ENCODE results near the gene MAB21L1. TPM values are rescaled to one million over a fixed set of nuclear protein-coding genes. Genes with fewer than 3 reads are reported as not detected.

Gene MAB21L1
- total and polyA plus RNA-seq, 2 donors (not counting 1 experiment from before 2014, with no cell fraction given) = 2.0 to 2.7 TPM

DNA sequence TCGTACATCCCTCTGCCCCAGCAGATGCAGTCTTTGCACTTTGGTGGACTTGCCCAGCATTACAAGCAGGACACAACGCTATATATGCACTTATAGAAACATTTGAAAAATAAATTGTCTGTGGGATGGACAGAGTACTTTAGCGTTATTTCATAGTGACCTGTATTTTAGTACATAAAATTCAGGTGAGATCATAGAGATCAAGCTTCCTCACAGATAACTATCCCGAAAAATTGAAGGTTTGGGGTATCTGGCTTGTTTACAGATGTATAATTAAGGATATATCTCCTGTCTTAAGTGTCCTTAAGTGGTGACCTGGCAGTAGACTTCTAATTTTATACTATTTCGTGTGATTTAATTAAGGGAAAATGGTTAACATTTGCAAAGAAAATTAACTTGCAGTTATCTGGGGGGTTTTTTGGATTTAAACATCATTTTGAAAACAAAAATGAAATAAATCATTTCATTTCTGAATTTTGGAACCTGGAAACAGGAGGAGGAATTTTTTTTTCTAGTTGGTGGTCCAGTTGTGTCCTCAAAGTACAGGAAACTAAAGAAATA is 977 bp upstream of the MAB21L1 start:
- peaks cover 2% of the 10 kb centered on the region for H3K79me2 ChIP-seq (ENCODE audit: control insufficient read depth, insufficient read depth, low read length)

DNA sequence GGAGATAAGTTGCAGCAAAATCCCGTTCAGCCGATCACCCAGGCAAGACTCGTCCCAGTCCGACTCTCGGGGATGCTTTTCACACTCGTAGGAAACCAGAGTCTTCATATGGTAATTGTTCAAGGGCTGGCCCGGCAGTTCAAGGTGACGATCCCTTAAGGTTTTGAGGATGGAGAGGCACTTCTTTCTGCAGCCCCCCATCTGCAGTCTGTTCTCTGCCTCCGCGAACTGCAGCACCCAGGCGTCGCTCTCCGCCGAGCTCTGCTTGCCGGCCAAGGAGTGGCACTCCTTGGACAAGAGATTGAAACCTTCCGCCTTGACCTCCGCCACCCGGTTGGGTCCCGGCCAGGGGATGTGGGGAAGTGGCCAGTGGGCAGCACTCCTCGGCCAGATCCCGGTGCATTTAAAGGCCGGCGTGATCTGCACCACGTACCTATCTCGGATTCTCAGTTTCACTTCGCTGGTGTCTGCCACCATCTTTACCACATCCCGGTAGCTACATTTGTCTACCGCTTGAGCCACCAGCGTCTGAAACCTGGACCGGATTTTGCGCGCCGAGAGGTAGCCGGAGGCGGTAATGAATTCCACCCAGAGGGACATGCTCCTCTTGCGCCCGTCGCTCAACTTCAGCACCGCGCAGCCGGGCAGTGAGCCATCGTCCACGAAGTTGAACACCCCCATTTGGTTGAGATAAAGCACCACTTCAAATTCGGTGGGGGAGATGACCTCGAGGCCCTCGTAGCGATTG is 1.1 kb downstream of the MAB21L1 start:
- H2AFZ ChIP-seq (ENCODE audit: low read length) = peak overlapping the region; percentile 50
- DNase-seq (ENCODE audit: low read depth in 2 of 2) = peak; percentile 41 to 47

More for the DNA sequence above, 977 bp upstream of the MAB21L1 start:
- Histone ChIP-seq H3K27ac (ENCODE audit: insufficient read depth, low read length) (no peak overlapping the region), H3K4me3 (replicated peaks in 1 of 4; ENCODE audit: control extremely low read depth in 1 of 4, insufficient read depth in 1 of 4, low read depth in 3 of 4, low read length in 4 of 4) (no peak overlapping the region), H3K36me3 (ENCODE audit: control insufficient read depth, insufficient read depth, low read length) (no peaks in the 10 kb centered on the region), H3K4me1 (ENCODE audit: control insufficient read depth, extremely low read depth, insufficient read depth, low read length) (no peaks in the 10 kb centered on the region), H2AFZ (ENCODE audit: low read length) (no peak overlapping the region), H3K9me3 (ENCODE audit: control insufficient read depth, insufficient read depth, low read depth, low read length) (no peaks in the 10 kb centered on the region), H3K4me2 (ENCODE audit: extremely low read depth, insufficient read depth, low read length) (no peak overlapping the region), H3K9ac (ENCODE audit: insufficient read depth, low read length) (no peak overlapping the region), H3K27me3 (ENCODE audit: control insufficient read depth, insufficient read depth, low read length) (no peaks in the 10 kb centered on the region), H4K20me1 (ENCODE audit: control insufficient read depth, extremely low read depth, insufficient read depth, low read length) (no peaks in the 10 kb centered on the region)
- DNase-seq (ENCODE audit: low read depth in 2 of 2) = no peak
- TF ChIP-seq, protein P1, sequence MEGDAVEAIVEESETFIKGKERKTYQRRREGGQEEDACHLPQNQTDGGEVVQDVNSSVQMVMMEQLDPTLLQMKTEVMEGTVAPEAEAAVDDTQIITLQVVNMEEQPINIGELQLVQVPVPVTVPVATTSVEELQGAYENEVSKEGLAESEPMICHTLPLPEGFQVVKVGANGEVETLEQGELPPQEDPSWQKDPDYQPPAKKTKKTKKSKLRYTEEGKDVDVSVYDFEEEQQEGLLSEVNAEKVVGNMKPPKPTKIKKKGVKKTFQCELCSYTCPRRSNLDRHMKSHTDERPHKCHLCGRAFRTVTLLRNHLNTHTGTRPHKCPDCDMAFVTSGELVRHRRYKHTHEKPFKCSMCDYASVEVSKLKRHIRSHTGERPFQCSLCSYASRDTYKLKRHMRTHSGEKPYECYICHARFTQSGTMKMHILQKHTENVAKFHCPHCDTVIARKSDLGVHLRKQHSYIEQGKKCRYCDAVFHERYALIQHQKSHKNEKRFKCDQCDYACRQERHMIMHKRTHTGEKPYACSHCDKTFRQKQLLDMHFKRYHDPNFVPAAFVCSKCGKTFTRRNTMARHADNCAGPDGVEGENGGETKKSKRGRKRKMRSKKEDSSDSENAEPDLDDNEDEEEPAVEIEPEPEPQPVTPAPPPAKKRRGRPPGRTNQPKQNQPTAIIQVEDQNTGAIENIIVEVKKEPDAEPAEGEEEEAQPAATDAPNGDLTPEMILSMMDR (conservative IDR thresholded peaks at IDR 0.05 in 1 of 2, IDR thresholded peaks at IDR 0.05 in 1 of 2; ENCODE audit: low read depth in 1 of 2, low read length in 2 of 2) = no peak
- no peak for TF ChIP-seq EZH2 (IDR thresholded peaks at IDR 0.05; ENCODE audit: low read length, missing control alignments)

More for the DNA sequence above, 1.1 kb downstream of the MAB21L1 start:
- no peaks in the 10 kb centered on the region for H4K20me1 ChIP-seq (ENCODE audit: control insufficient read depth, extremely low read depth, insufficient read depth, low read length)
- H3K4me3 ChIP-seq (replicated peaks in 1 of 4; ENCODE audit: control extremely low read depth in 1 of 4, insufficient read depth in 1 of 4, low read depth in 3 of 4, low read length in 4 of 4) = peak overlapping the region; percentile 63 to 75 (median 69)
- H3K4me2 ChIP-seq (ENCODE audit: extremely low read depth, insufficient read depth, low read length) = peak overlapping the region; percentile 55
- no peaks in the 10 kb centered on the region for H3K9me3 ChIP-seq (ENCODE audit: control insufficient read depth, insufficient read depth, low read depth, low read length)
- H3K36me3 ChIP-seq (ENCODE audit: control insufficient read depth, insufficient read depth, low read length) = no peaks in the 10 kb centered on the region
- H3K79me2 ChIP-seq (ENCODE audit: control insufficient read depth, insufficient read depth, low read length) = peaks cover 2% of the 10 kb centered on the region
- H3K4me1 ChIP-seq (ENCODE audit: control insufficient read depth, extremely low read depth, insufficient read depth, low read length) = no peaks in the 10 kb centered on the region
- H3K9ac ChIP-seq (ENCODE audit: insufficient read depth, low read length) = peak overlapping the region; percentile 53
- TF ChIP-seq, protein P1 (conservative IDR thresholded peaks at IDR 0.05 in 1 of 2, IDR thresholded peaks at IDR 0.05 in 1 of 2; ENCODE audit: low read depth in 1 of 2, low read length in 2 of 2) = no peak
- TF ChIP-seq EZH2 (IDR thresholded peaks at IDR 0.05; ENCODE audit: low read length, missing control alignments) = no peak
- H3K27ac ChIP-seq (ENCODE audit: insufficient read depth, low read length) = peak overlapping the region; percentile 68
- H3K27me3 ChIP-seq (ENCODE audit: control insufficient read depth, insufficient read depth, low read length) = no peaks in the 10 kb centered on the region
